ENCODE data around the gene IL12RB2.

GRCh38 chr1:67431869-67432578 is 124.4 kb downstream of the IL12RB2 start:
- no peak for TF ChIP-seq EZH2 (IDR thresholded peaks at IDR 0.05; ENCODE audit: insufficient read depth, poor library complexity, severe bottlenecking)
- no peak for TF ChIP-seq EZH2phosphoT487 (IDR thresholded peaks at IDR 0.05; ENCODE audit: insufficient read depth, low read depth)
